NCI-H1092 (cell line): ENCODE results near the gene PI4KA.
"Not testable (repeated sequence)": the region's sequence is repeated elsewhere in the genome, so short reads cannot be mapped to it uniquely, and the experiment has no call there.

Source experiments
- DNase-seq: peaks from one replicate; lab custom pipeline; 2025; lab: John Stamatoyannopoulos, UW

PI4KA gene

DNA sequence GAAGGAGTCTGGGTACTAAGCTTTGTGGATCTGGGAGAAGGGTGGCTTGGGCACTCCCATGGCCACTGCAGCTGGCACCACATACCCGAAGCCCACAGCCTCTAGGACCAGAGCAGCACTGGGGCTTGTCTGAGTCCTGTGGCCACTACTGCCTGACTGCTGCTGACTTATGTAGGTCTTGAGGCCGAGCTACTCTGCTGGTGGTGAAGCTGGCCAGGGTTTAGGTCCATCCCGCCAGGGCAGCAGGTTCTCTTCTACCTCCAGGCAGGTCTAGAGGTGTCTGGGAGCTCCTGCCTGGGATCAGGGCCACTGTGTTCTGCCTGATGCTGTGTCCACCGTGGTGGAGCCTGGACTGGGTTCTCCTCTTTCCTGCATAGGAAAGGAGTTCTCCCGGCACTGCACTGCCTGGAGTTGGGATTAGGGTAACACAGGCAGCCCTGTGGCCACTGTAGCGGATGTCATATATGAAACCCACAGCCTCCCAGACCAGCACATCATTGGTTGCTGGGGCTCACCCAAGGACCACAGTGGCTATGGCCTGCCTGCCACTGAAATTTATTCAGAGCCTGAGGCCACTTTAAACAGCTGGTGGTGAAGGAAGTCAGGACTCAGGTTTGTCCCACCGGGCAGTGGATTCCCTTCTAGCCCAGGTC lies 194.5 kb downstream of the PI4KA start:
- DNase-seq, result no peak

DNA sequence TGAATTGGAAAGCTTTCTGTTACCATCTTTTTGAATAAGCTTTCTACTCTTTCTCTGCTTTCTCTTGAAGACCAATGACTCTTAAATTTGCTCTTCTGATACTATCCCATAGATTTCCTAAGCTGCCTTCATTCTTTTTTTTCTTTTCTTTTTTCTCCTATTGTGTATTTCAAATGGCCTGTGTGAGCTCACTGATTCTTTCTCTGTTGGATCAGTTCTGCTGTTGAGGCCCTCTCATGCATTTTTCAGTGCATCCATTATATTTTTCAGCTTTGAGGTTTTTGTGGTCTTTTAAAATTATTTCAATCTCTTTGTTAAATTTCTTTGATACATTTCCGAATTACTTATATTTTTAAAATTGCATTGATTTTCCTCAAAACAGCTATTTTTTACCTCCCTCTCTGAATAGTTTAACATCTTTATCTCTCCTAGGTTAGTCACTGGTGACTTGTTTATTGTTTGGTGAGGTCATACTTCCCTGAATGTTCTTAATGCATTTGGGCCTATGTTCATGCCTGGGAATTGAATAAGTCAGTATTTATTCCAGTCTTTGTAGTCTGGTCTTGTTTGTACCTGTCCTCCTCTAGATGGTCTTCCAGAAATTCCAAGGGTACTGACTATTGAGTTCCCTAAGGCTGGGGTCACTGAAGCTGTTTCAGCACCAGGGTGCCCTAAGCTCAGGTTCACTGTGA lies 195.3 kb downstream of the PI4KA start:
- no peak for DNase-seq

DNA sequence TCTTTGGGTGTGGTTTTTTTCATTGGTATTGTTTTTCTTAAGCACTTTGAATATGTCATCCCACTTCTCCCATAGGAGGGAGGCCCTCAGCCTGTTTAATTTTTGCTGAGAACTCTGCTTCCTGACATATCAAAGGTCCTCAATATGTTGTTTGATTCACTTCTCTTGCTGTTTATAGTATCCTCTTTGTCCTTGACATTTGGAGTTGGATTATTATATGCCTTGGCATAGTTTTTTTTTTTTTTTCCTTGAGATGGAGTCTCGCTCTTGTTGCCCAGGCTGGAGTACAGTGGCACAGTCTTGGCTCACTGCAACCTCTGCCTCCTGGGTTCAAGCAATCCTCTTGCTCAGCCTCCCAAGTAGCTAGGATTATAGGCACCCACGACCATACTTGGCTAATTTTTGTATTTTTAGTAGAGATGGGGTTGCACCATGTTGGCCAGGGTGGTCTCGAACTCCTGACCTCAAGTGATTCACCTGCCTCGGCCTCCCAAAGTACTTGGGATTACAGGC lies 196.0 kb downstream of the PI4KA start:
- not testable (repeated sequence) for DNase-seq

DNA sequence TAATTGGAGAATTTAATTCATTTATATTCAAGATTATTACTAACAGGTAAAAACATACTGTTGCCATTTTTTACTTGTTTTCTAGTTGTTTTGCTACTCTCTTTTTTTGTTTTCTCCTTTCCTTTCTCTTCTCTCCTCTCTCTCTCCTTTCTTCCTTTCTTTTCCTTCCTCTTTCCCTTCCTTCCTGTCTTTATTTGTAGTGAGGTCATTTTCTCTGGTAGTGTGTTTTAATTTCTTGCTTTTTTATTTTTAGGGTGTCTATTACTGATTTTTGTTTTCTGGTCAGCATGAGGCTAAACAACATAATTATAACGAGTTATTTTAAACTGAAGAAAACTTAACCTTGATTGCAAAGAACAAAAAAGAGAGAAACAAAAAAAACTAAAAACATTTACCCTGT lies 197.1 kb downstream of the PI4KA start:
- DNase-seq, result no peak

DNA sequence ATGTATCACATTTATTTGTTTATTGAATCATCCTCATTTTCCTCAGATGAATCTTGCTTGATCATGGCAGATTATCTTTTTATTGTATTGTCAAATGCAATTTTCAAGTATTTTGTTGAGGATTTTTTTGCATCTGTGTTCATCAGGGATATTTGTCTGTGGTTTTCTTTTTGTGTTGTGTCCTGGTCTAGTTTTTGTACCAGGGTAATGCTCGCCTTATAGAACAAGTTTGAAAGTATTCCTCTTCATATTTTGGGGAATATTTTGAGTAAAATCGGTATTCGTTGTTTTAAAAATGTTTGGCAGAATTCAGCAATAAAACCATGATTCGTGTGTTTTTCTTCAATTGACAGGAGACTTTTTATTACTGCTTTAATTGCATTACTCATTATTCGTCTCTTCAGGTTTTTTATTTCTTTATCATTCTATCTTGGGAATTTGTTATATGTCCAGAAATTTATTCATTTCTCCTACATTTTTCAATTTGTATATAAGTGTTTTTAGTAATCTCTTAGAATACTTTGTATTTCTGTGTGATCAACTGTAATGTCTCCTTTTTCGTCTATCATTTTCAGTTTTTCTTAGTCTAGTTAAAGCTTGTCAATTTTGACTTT lies 198.1 kb downstream of the PI4KA start:
- no peak for DNase-seq

DNA sequence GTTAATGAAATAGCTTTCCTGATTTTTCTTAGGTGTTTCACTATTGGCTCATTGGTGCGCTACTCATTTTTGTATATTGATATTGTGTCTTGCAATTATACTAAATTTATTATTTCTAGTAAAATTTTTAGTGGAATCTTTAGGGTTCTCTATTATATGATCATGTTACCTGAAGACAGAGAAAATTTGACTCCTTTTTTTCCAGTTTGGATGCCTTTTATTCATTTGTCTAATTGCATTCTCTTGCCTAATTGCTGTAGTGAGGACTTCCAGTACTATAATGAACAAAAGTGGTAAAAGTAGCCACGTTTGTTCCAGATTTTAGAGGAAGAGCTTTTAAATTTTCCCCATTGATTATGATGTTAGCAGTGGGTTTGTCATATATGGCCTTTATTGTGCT lies 198.7 kb downstream of the PI4KA start:
- no peak for DNase-seq

DNA sequence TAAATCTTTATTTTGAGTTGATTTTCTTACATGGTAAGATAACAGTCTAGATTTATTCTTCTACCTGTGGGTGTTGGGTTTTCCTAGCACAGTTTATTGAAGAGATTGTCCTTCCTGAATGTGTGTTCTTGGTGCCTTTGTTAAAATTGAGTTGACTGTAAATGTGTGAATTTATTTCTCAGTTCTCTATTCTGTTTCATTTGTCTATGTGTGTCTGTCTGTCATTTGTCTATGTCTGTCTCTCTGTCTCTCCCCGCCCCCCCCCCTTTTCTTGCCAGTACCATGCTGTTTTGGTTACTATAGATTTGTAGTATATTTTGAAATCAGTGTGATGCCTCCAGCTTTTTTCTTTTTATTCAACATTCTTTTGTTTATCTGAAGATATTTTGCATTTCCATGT lies 199.4 kb downstream of the PI4KA start:
- no peak for DNase-seq

DNA sequence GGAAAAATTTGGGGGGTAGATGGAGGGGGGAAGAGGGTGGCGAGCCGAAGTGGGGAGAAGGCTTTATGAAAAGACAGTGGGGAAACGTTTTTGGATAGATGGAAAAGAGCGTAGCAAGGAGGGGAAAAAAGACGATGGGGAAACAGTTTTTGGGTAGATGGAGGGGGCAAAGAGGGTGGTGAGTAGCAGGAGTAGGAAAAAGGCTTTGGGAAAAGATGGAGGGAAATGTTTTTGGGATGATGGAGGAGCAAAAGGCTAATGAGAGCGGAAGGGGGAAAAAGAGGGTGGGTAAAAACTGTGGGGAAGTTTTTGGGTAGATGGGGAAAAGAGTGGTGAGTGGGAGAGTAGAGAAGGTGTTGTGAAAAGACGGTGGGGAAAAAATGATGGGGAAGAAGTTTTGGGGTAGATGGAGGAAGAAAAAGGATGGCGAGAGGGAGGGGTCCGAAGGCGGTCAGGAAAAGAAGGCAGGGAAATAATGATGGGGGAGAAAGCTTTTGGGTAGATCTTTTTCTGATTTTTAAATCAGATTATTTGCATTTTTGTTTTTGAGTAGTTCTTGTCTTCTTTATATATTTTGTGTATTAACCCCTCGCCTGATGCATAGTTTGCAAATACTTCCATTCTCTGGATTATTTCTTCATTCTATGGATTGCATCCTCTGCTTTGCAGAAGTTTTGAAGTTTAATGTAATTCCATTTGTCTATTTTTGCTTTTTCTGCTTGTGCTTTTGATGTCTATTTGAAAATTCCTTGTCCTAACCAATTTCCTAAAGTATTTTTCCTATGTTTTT lies 200.0 kb downstream of the PI4KA start:
- no peak for DNase-seq

DNA sequence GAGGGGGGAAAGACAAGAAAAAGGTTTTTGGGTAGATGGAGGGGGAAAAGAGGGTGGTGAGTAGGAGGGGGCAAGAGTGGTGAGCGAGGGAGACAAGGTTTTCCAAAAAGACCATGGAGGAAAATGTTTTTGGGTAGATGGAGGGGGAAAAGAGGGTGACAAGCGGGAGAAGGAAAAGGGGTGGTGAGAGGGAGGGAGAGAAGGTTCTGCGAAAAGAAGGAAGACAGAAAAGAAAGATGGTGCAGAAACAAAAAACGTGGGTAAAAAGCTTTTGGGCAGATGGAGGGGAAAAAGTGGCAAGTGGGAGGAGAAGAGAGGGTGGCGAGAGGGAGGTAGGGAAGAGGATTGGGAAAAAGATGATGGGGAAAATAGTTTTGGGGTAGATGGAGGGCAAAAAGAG lies 200.6 kb downstream of the PI4KA start:
- no peak for DNase-seq
